Measurements from ENCODE around the gene ZNF92.

- TF ChIP-seq POLR2AphosphoS5 (IDR thresholded peaks at IDR 0.05) = no peak
- TF ChIP-seq POLR2A (IDR thresholded peaks at IDR 0.05) = no peak
- no peak for TF ChIP-seq CTCF (IDR thresholded peaks at IDR 0.05)
Observed at GRCh38 chr7:65390588-65390987, 16.9 kb downstream of the ZNF92 start.

All from suprapubic skin (tissue), 4 donors.